A549 (cell line): ENCODE data around the gene KSR1. TPM values are rescaled to one million over a fixed set of nuclear protein-coding genes. Genes with fewer than 3 reads are reported as not detected.
A peak's percentile ranks its signal among the peaks of the same experiment; 100 is the strongest.

Experiments used
- ATAC-seq, 2 experiments: fragments of 200-7000 bp in 1 of 2; fragments of >200 bp in 1 of 2; cut with Nextera tagmentation in 1 of 2; cut with Tn5 transposase in 1 of 2; 3 replicates each; pipeline versions ENCODE4 v1.8.0 to v1.9.1; 2018 to 2020; ENCODE audit warnings: mild to moderate bottlenecking in 1 of 2, moderate library complexity in 1 of 2
- CTCF ChIA-PET: fragments of 300-600 bp; sonication (Branson Sonifier 250); formaldehyde crosslinking; extraction: SDS; loops from one replicate; lab custom pipeline; 2021; ENCODE audit warnings: antibody characterized with exemption, inconsistent platforms; lab: Yijun Ruan, JAX
- POLR2A ChIA-PET: fragments of 350-600 bp; formaldehyde crosslinking; extraction: SDS; loops from one replicate; lab custom pipeline; 2021; ENCODE audit warnings: antibody characterized with exemption, inconsistent platforms; lab: Yijun Ruan, JAX
- DNase-seq, 2 experiments: peaks; one replicate each; pipeline versions ENCODE4 v3.0.0 to v3.0.0-alpha.2; 2011 to 2016; ENCODE audit warnings: low read depth in 1 of 2, low spot score in 1 of 2
- FAIRE-seq: peaks from 2 replicates; lab custom pipeline; 2011; peaks lifted over from hg19 to GRCh38; lab: Jason Lieb, UNC
- H3K27ac ChIP-seq, 2 experiments: fragments of >200 bp; sonication (Bioruptor Twin); formaldehyde crosslinking; 3 replicates each; pipeline ENCODE4 v1.5.1; 2016 to 2017
- H3K4me1 ChIP-seq: fragments of >200 bp; sonication (Bioruptor Twin); formaldehyde crosslinking; 3 replicates; pipeline ENCODE4 v1.6.1; 2016
- H3K4me2 ChIP-seq: fragments of >200 bp; sonication (Bioruptor Twin); formaldehyde crosslinking; 3 replicates; pipeline ENCODE4 v1.6.1; 2016
- H3K4me3 ChIP-seq: fragments of >200 bp; sonication (Bioruptor Twin); formaldehyde crosslinking; 3 replicates; pipeline ENCODE4 v1.5.1; 2016
- H3K9me3 ChIP-seq: fragments of >200 bp; sonication (Bioruptor Twin); formaldehyde crosslinking; 3 replicates; pipeline ENCODE4 v1.6.1; 2016
- FOSL2 ChIP-seq, 2 experiments: fragments of 450-650 bp in 1 of 2; fragments of >200 bp in 1 of 2; sonication (Bioruptor Twin) in 1 of 2; formaldehyde crosslinking; IDR thresholded peaks; 2 replicates each; pipeline versions ENCODE4 v1.5.0 to v1.6.1; 2016 to 2020; ENCODE audit warnings: mild to moderate bottlenecking in 1 of 2, moderate library complexity in 1 of 2
- FOXS1 ChIP-seq: fragments of 250-450 bp; sonication (Bioruptor Pico); IDR thresholded peaks from 2 replicates; pipeline ENCODE4 v1.5.0; 2020; ENCODE audit warnings: mild to moderate bottlenecking, moderate library complexity
- HOXB13 ChIP-seq: fragments of 250-450 bp; sonication (Bioruptor Pico); IDR thresholded peaks from 2 replicates; pipeline ENCODE4 v1.5.0; 2020; ENCODE audit warnings: low read depth, mild to moderate bottlenecking, moderate library complexity
- HOXB5 ChIP-seq: fragments of 250-450 bp; sonication (Bioruptor Pico); IDR thresholded peaks from 2 replicates; pipeline ENCODE4 v1.5.0; 2020; ENCODE audit warnings: mild to moderate bottlenecking, moderate library complexity
- JUN ChIP-seq, 2 experiments: fragments of >200 bp; sonication (Bioruptor Twin); formaldehyde crosslinking; IDR thresholded peaks; 2 replicates in 1 of 2; 3 replicates in 1 of 2; pipeline ENCODE4 v1.6.1; 2016 to 2017
- MAFK ChIP-seq: fragments of 450-650 bp; IDR thresholded peaks from 2 replicates; pipeline ENCODE4 v1.6.1; 2014; ENCODE audit not compliant: partially characterized antibody
- RARB ChIP-seq: fragments of 250-450 bp; sonication (Bioruptor Pico); IDR thresholded peaks from 2 replicates; pipeline ENCODE4 v1.8.0; 2021; ENCODE audit warnings: mild to moderate bottlenecking, moderate library complexity
- SREBF2 ChIP-seq: fragments of 450-650 bp; IDR thresholded peaks from 2 replicates; pipeline ENCODE4 v1.6.1; 2014; ENCODE audit warnings: mild to moderate bottlenecking, moderate library complexity
- TP53 ChIP-seq: fragments of 250-450 bp; sonication (Bioruptor Pico); IDR thresholded peaks from 2 replicates; pipeline ENCODE4 v1.5.0; 2021; ENCODE audit warnings: mild to moderate bottlenecking, moderate library complexity
- WGBS: methylation state at CpG from one replicate; pipeline ENCODE4 v1.1.6; 2017; ENCODE audit errors: missing lambda C conversion rate; 5-methylcytosine and 5-hydroxymethylcytosine counted together
- polyA plus RNA-seq, 4 experiments: library from polyadenylated mRNA; depleted of rRNA in 3 of 4; stranded (reverse); fragments of >200 nt; fragmentation: RNase III in 1 of 4; extraction: RNeasy Plus Mini Kit Qiagen cat#74134 plus additional on column Dnase treatment in 1 of 4; gene quantifications; 2 replicates in 3 of 4; 3 replicates in 1 of 4; pipeline ENCODE4 v1.2.3, GENCODE V29; 2011 to 2017
- TF ChIP-seq, protein P1 (sequence below): fragments of 200-600 bp; sonication (generic); IDR thresholded peaks from 2 replicates; pipeline ENCODE4 v1.6.1; 2016; ENCODE audit warnings: antibody characterized with exemption, mild to moderate bottlenecking, moderate library complexity
- TF ChIP-seq, protein P2 (sequence below): fragments of >200 bp; sonication (Bioruptor Twin); formaldehyde crosslinking; IDR thresholded peaks from 3 replicates; pipeline ENCODE4 v1.6.1; 2016
- TF ChIP-seq, protein P3 (sequence below): IDR thresholded peaks from 2 replicates; pipeline ENCODE4 v1.6.1; 2012
- TF ChIP-seq, protein P4 (sequence below): fragments of 450-650 bp; IDR thresholded peaks from 2 replicates; pipeline ENCODE4 v1.6.1; 2014; ENCODE audit warnings: antibody characterized with exemption
- TF ChIP-seq, protein P5 (sequence below): IDR thresholded peaks from 2 replicates; pipeline ENCODE4 v1.6.1; 2012
- TF ChIP-seq, protein P6 (sequence below): fragments of 250-450 bp; sonication (Bioruptor Pico); IDR thresholded peaks from 2 replicates; pipeline ENCODE4 v1.5.0; 2021; ENCODE audit warnings: mild to moderate bottlenecking, moderate library complexity, borderline replicate concordance
- TF ChIP-seq, protein P7 (sequence below): fragments of 150-350 bp; IDR thresholded peaks from 2 replicates; pipeline ENCODE4 v1.6.1; 2014; ENCODE audit warnings: low read depth, mild to moderate bottlenecking, low read length

KSR1 gene
- polyA plus RNA-seq, 2 of the 4 experiments (the other 2 are of a cell fraction), result 13.3 to 14.6 TPM

DNA sequence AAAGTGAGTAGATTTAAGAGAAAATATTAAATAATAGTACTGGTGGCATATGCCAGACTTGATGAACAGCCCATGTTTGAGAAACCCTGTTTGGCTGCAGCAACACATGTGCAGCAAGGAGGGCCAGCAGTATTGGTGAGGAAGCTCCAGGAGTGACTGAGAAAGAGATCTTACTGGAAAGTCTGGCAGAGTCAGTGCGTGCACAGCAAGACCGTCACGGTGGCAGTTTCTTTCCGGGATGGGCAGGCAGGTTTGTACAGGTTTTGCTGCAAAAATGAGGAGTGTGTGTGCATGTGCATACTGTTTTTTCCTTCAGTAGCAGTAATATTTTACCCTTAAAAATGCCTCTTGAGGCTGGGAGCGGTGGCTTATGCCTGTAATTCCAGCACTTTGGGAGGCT, 41.4 kb downstream of the KSR1 start:
- ChIA-PET CTCF (interaction anchor here (0.6 to 24.7 kb wide), 7 partner anchors 9 to 262 kb away, joined by 3 to 575 read pairs (median 4); no protein-coding TSS in a partner anchor), POLR2A (no interaction called here)
- peaks cover 45% of the 10 kb centered on the region for H3K4me1 ChIP-seq
- DNase-seq (no peak), FAIRE-seq (no peak), ATAC-seq (no peak)
- H3K9me3 ChIP-seq, result peaks cover 17% of the 10 kb centered on the region
- no peak overlapping the region for H3K4me2 ChIP-seq
- TF ChIP-seq MAFK (no peak), HOXB5 (CRISPR knock-in tag) (no peak), JUN (IDR thresholded peaks at IDR 0.05) (no peak), FOXS1 (CRISPR knock-in tag) (no peak), FOSL2 (IDR thresholded peaks at IDR 0.05) (no peak), FOSL2 (CRISPR knock-in tag; IDR thresholded peaks at IDR 0.05) (no peak), RARB (CRISPR knock-in tag) (no peak)
- TF ChIP-seq, protein P1, sequence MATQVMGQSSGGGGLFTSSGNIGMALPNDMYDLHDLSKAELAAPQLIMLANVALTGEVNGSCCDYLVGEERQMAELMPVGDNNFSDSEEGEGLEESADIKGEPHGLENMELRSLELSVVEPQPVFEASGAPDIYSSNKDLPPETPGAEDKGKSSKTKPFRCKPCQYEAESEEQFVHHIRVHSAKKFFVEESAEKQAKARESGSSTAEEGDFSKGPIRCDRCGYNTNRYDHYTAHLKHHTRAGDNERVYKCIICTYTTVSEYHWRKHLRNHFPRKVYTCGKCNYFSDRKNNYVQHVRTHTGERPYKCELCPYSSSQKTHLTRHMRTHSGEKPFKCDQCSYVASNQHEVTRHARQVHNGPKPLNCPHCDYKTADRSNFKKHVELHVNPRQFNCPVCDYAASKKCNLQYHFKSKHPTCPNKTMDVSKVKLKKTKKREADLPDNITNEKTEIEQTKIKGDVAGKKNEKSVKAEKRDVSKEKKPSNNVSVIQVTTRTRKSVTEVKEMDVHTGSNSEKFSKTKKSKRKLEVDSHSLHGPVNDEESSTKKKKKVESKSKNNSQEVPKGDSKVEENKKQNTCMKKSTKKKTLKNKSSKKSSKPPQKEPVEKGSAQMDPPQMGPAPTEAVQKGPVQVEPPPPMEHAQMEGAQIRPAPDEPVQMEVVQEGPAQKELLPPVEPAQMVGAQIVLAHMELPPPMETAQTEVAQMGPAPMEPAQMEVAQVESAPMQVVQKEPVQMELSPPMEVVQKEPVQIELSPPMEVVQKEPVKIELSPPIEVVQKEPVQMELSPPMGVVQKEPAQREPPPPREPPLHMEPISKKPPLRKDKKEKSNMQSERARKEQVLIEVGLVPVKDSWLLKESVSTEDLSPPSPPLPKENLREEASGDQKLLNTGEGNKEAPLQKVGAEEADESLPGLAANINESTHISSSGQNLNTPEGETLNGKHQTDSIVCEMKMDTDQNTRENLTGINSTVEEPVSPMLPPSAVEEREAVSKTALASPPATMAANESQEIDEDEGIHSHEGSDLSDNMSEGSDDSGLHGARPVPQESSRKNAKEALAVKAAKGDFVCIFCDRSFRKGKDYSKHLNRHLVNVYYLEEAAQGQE, result no peak
- TF ChIP-seq, protein P2, sequence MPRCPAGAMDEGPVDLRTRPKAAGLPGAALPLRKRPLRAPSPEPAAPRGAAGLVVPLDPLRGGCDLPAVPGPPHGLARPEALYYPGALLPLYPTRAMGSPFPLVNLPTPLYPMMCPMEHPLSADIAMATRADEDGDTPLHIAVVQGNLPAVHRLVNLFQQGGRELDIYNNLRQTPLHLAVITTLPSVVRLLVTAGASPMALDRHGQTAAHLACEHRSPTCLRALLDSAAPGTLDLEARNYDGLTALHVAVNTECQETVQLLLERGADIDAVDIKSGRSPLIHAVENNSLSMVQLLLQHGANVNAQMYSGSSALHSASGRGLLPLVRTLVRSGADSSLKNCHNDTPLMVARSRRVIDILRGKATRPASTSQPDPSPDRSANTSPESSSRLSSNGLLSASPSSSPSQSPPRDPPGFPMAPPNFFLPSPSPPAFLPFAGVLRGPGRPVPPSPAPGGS, result no peak
- TF ChIP-seq, protein P3, sequence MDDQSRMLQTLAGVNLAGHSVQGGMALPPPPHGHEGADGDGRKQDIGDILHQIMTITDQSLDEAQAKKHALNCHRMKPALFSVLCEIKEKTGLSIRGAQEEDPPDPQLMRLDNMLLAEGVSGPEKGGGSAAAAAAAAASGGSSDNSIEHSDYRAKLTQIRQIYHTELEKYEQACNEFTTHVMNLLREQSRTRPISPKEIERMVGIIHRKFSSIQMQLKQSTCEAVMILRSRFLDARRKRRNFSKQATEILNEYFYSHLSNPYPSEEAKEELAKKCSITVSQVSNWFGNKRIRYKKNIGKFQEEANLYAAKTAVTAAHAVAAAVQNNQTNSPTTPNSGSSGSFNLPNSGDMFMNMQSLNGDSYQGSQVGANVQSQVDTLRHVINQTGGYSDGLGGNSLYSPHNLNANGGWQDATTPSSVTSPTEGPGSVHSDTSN, result no peak
- TF ChIP-seq, protein P4, sequence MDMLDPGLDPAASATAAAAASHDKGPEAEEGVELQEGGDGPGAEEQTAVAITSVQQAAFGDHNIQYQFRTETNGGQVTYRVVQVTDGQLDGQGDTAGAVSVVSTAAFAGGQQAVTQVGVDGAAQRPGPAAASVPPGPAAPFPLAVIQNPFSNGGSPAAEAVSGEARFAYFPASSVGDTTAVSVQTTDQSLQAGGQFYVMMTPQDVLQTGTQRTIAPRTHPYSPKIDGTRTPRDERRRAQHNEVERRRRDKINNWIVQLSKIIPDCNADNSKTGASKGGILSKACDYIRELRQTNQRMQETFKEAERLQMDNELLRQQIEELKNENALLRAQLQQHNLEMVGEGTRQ, result no peak
- TF ChIP-seq, protein P5, sequence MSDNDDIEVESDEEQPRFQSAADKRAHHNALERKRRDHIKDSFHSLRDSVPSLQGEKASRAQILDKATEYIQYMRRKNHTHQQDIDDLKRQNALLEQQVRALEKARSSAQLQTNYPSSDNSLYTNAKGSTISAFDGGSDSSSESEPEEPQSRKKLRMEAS, result no peak
- WGBS, result 96% methylated on average over 5 of the region's 5 CpGs
- H3K27ac ChIP-seq, result peak overlapping the region in 1 of 2 experiments; percentile 84; a peak in 3 of 6 replicates
- no peak overlapping the region for H3K4me3 ChIP-seq

DNA sequence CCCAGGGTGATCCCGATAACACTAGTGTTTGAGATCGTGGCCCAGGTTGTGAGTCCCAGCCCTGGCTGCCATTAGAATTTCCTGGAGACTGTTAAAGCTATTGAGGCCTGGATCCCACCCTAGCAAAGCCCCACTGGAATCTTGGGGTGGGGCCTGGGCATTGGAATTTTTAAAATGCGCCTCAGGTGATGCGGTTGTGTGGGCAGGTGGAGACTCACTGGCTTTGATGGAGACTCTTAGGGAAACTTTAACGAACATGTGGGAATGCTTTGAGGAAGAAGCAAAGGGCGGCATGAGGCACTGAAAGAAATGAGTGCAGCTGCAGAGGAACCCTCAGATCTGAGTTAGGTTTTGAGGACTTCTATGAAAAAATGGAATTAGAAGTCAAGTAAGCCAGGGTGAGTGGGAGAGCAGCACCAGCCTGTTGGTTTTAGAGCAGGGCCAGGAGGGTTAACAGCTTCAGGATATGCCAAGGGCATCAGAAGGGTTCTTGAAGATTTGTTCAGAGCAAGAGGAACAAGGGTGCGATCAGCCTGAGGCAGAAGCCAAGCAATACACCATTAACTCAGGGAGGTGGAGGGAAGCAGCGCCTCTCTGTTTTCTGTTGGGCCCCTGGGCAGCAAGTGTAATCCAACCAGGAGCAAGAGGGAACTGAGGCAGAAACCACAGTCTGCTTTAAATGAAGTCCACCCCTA, 42.5 kb downstream of the KSR1 start:
- ChIA-PET CTCF (interaction anchor here (0.6 to 24.7 kb wide), 9 partner anchors 19 to 159 kb away, joined by 3 to 575 read pairs (median 3); no protein-coding TSS in a partner anchor), POLR2A (no interaction called here)

More for the DNA sequence above, 42.5 kb downstream of the KSR1 start:
- 98% methylated on average over 8 of the region's 8 CpGs for WGBS
- H3K9me3 ChIP-seq, result peaks cover 17% of the 10 kb centered on the region
- H3K4me3 ChIP-seq, result no peak overlapping the region
- FAIRE-seq (no peak), DNase-seq (no peak), ATAC-seq (no peak)
- H3K4me2 ChIP-seq, result no peak overlapping the region
- H3K27ac ChIP-seq, result no peak overlapping the region
- H3K4me1 ChIP-seq, result peaks cover 35% of the 10 kb centered on the region
- TF ChIP-seq, protein P6, sequence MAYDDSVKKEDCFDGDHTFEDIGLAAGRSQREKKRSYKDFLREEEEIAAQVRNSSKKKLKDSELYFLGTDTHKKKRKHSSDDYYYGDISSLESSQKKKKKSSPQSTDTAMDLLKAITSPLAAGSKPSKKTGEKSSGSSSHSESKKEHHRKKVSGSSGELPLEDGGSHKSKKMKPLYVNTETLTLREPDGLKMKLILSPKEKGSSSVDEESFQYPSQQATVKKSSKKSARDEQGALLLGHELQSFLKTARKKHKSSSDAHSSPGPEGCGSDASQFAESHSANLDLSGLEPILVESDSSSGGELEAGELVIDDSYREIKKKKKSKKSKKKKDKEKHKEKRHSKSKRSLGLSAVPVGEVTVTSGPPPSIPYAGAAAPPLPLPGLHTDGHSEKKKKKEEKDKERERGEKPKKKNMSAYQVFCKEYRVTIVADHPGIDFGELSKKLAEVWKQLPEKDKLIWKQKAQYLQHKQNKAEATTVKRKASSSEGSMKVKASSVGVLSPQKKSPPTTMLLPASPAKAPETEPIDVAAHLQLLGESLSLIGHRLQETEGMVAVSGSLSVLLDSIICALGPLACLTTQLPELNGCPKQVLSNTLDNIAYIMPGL, result no peak
- TF ChIP-seq, protein P7, sequence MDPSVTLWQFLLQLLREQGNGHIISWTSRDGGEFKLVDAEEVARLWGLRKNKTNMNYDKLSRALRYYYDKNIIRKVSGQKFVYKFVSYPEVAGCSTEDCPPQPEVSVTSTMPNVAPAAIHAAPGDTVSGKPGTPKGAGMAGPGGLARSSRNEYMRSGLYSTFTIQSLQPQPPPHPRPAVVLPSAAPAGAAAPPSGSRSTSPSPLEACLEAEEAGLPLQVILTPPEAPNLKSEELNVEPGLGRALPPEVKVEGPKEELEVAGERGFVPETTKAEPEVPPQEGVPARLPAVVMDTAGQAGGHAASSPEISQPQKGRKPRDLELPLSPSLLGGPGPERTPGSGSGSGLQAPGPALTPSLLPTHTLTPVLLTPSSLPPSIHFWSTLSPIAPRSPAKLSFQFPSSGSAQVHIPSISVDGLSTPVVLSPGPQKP, result no peak
- no peak for TF ChIP-seq MAFK
- no peak for TF ChIP-seq FOSL2 (IDR thresholded peaks at IDR 0.05)
- TF ChIP-seq FOSL2 (CRISPR knock-in tag; IDR thresholded peaks at IDR 0.05), result no peak
- TF ChIP-seq SREBF2, result no peak
- TF ChIP-seq TP53 (CRISPR knock-in tag), result no peak
- no peak for TF ChIP-seq HOXB13 (CRISPR knock-in tag)
